ENCODE results near the gene SCGB1C2.
"Not testable (repeated sequence)": the region's sequence is repeated elsewhere in the genome, so short reads cannot be mapped to it uniquely, and the experiment has no call there.

Gene SCGB1C2

GRCh38 chr17:137166-137807 is at the start of gene SCGB1C2:
Gene SCGB1C2, plus strand, starts transcription at chr17:137569. Its CDS starts 22 bp downstream, at chr17:137591.
- not testable (repeated sequence) for DNase-seq

GRCh38 chr17:113111-113510 is 24.3 kb upstream of the SCGB1C2 start:
- not testable (repeated sequence) for DNase-seq

GRCh38 chr17:118339-118917 is 18.9 kb upstream of the SCGB1C2 start:
- not testable (repeated sequence) for DNase-seq

- not testable (repeated sequence) for DNase-seq
These were observed 3.4 kb upstream of the SCGB1C2 start for GRCh38 chr17:133932-134331.

GRCh38 chr17:134332-134785 is 3.0 kb upstream of the SCGB1C2 start:
- not testable (repeated sequence) for DNase-seq

GRCh38 chr17:135022-135421 is 2.3 kb upstream of the SCGB1C2 start:
- DNase-seq = not testable (repeated sequence)

GRCh38 chr17:135895-136294 is 1.5 kb upstream of the SCGB1C2 start:
- DNase-seq = not testable (repeated sequence)

- DNase-seq = not testable (repeated sequence)
These were observed 838 bp upstream of the SCGB1C2 start for GRCh38 chr17:136531-136930.

GRCh38 chr17:139401-140205 is 2.2 kb downstream of the SCGB1C2 start:
- DNase-seq = not testable (repeated sequence)

- DNase-seq = no peak
These were observed 4.8 kb downstream of the SCGB1C2 start for GRCh38 chr17:142102-142661.

GRCh38 chr17:142876-143784 is 5.8 kb downstream of the SCGB1C2 start:
- DNase-seq = no peak

GRCh38 chr17:143785-144281 is 6.5 kb downstream of the SCGB1C2 start:
- peak; percentile 5 for DNase-seq

GRCh38 chr17:144936-145670 is 7.7 kb downstream of the SCGB1C2 start:
- DNase-seq = no peak

GRCh38 chr17:145671-146541 is 8.5 kb downstream of the SCGB1C2 start:
- no peak for DNase-seq

GRCh38 chr17:146546-146945 is 9.2 kb downstream of the SCGB1C2 start:
- no peak for DNase-seq

- no peak for DNase-seq
These were observed 9.8 kb downstream of the SCGB1C2 start for GRCh38 chr17:146983-147761.

GRCh38 chr17:147796-148740 is 10.7 kb downstream of the SCGB1C2 start:
- DNase-seq = no peak

- DNase-seq = no peak
These were observed 11.4 kb downstream of the SCGB1C2 start for GRCh38 chr17:148757-149156.
